ENCODE results near the gene XKR8. TPM values are rescaled to one million over a fixed set of nuclear protein-coding genes. Genes with fewer than 3 reads are reported as not detected.

XKR8 gene
- total RNA-seq, 1 donor from 2014 or later: 4.1 TPM

GRCh38 chr1:27952147-27952546 lies 7.6 kb upstream of the XKR8 start:
- no peak for ATAC-seq (ENCODE audit: poor library complexity)
- intact Hi-C loops (cut with DNase I): no loop called here
- no peak for DNase-seq

- intact Hi-C loops (cut with DNase I): no loop called here
- no peak for DNase-seq
- no peak for ATAC-seq (ENCODE audit: poor library complexity)
Observed at GRCh38 chr1:27954186-27954585, 5.6 kb upstream of the XKR8 start.

- DNase-seq: no peak
- no peak for ATAC-seq (ENCODE audit: poor library complexity)
- intact Hi-C loops (cut with DNase I): no loop called here
Observed at GRCh38 chr1:27955076-27955475, 4.7 kb upstream of the XKR8 start.

GRCh38 chr1:27956761-27957160 lies 3.0 kb upstream of the XKR8 start:
- DNase-seq: no peak
- intact Hi-C loops (cut with DNase I): no loop called here
- no peak for ATAC-seq (ENCODE audit: poor library complexity)

GRCh38 chr1:27957655-27958054 lies 2.1 kb upstream of the XKR8 start:
- DNase-seq (no peak), ATAC-seq (ENCODE audit: poor library complexity) (no peak)
- intact Hi-C loops (cut with DNase I): no loop called here

- intact Hi-C loops (cut with DNase I): no loop called here
- ATAC-seq (ENCODE audit: poor library complexity): no peak
- no peak for DNase-seq
Observed at GRCh38 chr1:27958513-27958912, 1.3 kb upstream of the XKR8 start.

GRCh38 chr1:27960762-27961645 lies 1.2 kb downstream of the XKR8 start:
- ATAC-seq (ENCODE audit: poor library complexity) (no peak), DNase-seq (no peak)
- intact Hi-C loops (cut with DNase I): no loop called here

- no peak for DNase-seq
- intact Hi-C loops (cut with DNase I): no loop called here
- ATAC-seq (ENCODE audit: poor library complexity): no peak
Observed at GRCh38 chr1:27961646-27962221, 2.0 kb downstream of the XKR8 start.

- no peak for ATAC-seq (ENCODE audit: poor library complexity)
- DNase-seq: no peak
- intact Hi-C loops (cut with DNase I): no loop called here
Observed at GRCh38 chr1:27963393-27963792, 3.6 kb downstream of the XKR8 start.

- intact Hi-C loops (cut with DNase I): no loop called here
- DNase-seq (no peak), ATAC-seq (ENCODE audit: poor library complexity) (no peak)
Observed at GRCh38 chr1:27966402-27967105, 6.8 kb downstream of the XKR8 start.

GRCh38 chr1:27967106-27967883 lies 7.5 kb downstream of the XKR8 start:
- intact Hi-C loops (cut with DNase I): no loop called here
- DNase-seq (no peak), ATAC-seq (ENCODE audit: poor library complexity) (no peak)

GRCh38 chr1:27967884-27968466 lies 8.2 kb downstream of the XKR8 start:
- DNase-seq: no peak
- ATAC-seq (ENCODE audit: poor library complexity): no peak
- intact Hi-C loops (cut with DNase I): no loop called here

- no peak for DNase-seq
- no peak for ATAC-seq (ENCODE audit: poor library complexity)
- intact Hi-C loops (cut with DNase I): no loop called here
Observed at GRCh38 chr1:27968692-27969091, 8.9 kb downstream of the XKR8 start.

GRCh38 chr1:27970401-27970800 lies 10.6 kb downstream of the XKR8 start:
- ATAC-seq (ENCODE audit: poor library complexity): peak; percentile 65
- DNase-seq: no peak
- intact Hi-C loops (cut with DNase I): loop anchor here (10.0 kb wide), 1 partner anchor 106 kb away; no protein-coding TSS in a partner anchor

GRCh38 chr1:27971674-27972073 lies 11.9 kb downstream of the XKR8 start:
- DNase-seq: no peak
- ATAC-seq (ENCODE audit: poor library complexity): peak; percentile 65
- intact Hi-C loops (cut with DNase I): loop anchor here (10.0 kb wide), 1 partner anchor 107 kb away; no protein-coding TSS in a partner anchor

GRCh38 chr1:27972141-27972540 lies 12.4 kb downstream of the XKR8 start:
- DNase-seq (no peak), ATAC-seq (ENCODE audit: poor library complexity) (peak; percentile 23)
- intact Hi-C loops (cut with DNase I): loop anchor here (10.0 kb wide), 1 partner anchor 107 kb away; no protein-coding TSS in a partner anchor

GRCh38 chr1:27973771-27974416 lies 14.1 kb downstream of the XKR8 start:
- DNase-seq (no peak), ATAC-seq (ENCODE audit: poor library complexity) (no peak)
- intact Hi-C loops (cut with DNase I): loop anchor here (10.0 kb wide), 1 partner anchor 109 kb away; no protein-coding TSS in a partner anchor

GRCh38 chr1:27974417-27974781 lies 14.6 kb downstream of the XKR8 start:
- DNase-seq (no peak), ATAC-seq (ENCODE audit: poor library complexity) (no peak)
- intact Hi-C loops (cut with DNase I): loop anchor here (10.0 kb wide), 1 partner anchor 110 kb away; no protein-coding TSS in a partner anchor
